GM20431 (cell line): Measurements from ENCODE around the gene TAF8.

ENCODE experiments used
- in situ Hi-C: fragments of 300-500 bp; cut with MseI, MboI; formaldehyde crosslinking; loops from one replicate; pipeline ENCODE4 v1.15.0; 2020; ENCODE audit warnings: low sequenced_read_pairs; ENCODE audit not compliant: unreplicated experiment

TAF8 gene

GRCh38 chr6:42090819-42091717, 40.7 kb downstream of the TAF8 start:
- in situ Hi-C loops = no loop called here

GRCh38 chr6:42091718-42092023, 41.3 kb downstream of the TAF8 start:
- in situ Hi-C loops = no loop called here

DNA sequence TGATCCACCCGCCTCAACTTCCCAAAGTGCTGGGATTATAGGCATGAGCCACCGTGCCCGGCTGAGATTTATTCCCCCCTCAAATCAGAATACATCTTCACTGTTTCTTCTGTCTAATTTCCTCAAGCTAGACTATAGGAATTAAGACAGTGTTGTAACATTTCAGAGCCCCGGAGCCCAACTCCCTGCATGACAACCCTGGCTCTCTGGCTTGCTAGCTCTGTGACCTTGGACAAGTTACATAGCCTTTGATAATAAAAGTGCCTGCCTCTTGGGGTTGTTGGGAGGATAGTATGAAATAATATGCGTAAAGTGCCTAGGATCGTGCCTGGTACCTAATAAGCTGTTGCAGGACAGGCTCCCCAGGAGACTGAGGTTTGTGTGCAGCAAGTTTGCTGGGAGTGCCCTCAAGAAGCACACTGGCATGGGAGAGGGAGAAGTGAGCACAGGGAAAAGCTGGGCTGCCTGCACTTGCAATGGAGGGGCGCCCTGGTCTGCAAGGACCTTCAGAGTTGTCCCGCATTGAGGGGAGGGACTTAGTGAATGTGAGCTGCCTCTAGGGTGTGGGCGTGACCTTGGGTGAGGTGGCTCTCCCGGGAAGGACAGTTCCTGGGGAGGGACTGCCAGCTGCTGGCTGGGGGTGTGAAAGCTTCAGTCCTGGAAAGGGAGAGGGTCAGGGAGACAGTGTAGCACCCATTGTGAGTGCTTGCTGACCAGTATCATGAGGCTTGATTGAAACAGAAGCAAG, 43.4 kb downstream of the TAF8 start:
- in situ Hi-C loops = no loop called here

DNA sequence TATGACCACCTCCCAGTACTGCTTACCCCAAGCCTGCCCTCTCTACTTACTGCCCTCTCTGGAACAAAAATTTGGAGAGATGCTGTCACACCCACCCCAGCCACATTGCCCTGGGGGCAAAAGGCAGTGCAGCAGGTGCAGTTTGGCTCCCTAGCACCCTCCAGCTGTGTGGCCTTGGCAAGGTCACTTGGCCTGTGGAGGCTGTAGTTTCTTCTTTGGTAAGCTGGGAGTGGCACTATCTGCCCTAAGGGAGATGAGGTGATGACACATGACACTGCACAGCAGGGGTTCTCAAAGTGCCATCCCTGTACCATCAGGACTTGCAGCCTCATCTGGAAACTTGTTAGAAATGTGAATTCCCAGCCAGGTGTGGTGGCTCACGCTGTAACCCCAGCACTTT, 44.8 kb downstream of the TAF8 start:
- in situ Hi-C loops = no loop called here

DNA sequence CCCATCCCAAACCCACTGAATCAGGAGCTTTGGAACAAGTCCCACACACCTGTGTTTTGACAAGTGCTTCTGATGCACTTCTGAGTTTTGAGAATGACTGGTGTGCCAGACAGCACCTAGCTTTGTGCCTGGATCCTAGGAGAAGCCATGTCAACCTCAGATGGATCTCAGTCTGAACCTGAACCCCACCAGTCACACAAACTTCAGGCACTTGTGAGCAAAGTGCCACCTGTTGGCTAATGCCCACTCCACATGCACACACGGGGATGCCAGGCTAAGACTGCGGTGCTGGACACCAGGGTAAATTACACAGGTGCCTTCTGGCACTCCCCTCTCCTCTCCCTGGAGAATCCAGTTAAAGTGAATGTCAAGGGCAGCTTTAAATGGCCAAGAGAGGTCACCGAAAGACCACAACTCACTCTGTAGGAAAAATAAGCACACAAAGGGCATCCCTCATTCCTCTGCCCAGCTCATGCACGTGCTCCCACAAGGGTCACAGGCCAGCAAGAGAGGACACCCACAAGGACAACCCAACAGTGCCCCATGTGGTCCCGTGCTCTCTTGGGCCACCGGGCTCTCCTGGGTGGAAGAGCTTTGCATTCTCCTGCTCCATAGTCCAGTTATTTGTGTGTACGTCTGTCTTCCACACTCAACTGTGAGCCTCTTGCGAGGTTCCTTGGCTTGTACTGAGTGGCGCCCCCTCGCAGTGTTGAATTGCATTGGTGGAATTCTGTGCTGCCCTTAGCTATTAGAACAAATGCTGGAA, 45.6 kb downstream of the TAF8 start:
- in situ Hi-C loops = no loop called here

GRCh38 chr6:42099340-42100028, 49.2 kb downstream of the TAF8 start:
- in situ Hi-C loops = no loop called here

- in situ Hi-C loops = no loop called here
Observed at GRCh38 chr6:42100029-42100901, 49.9 kb downstream of the TAF8 start.

DNA sequence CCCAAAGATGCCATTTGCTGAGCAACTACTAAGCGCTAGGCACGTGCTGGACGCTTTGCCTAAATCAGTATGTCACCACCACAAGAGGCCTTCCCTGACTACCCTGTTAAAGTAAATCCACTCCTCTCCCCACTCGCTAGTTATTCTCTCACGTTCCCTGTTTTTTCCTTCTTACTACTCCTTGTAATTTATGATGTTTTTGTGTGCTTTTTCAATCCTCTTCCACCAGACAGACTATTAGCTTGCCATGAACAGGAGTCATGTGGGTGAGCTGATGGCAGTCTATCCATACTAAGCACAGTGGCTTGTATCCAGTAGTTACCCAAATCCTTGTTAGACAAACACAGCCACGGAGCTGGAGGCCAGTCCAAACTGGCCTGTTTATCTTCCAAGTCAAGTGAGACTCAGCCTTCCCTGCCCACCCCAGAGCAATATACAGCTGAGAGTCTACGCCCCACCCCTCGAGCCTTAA, 50.9 kb downstream of the TAF8 start:
- in situ Hi-C loops = no loop called here

- in situ Hi-C loops = no loop called here
Observed at GRCh38 chr6:42103216-42103615, 52.9 kb downstream of the TAF8 start.

GRCh38 chr6:42103753-42104094, 53.4 kb downstream of the TAF8 start:
- in situ Hi-C loops = no loop called here

GRCh38 chr6:42104095-42104803, 53.9 kb downstream of the TAF8 start:
- in situ Hi-C loops = no loop called here

- in situ Hi-C loops = no loop called here
Observed at GRCh38 chr6:42104804-42105125, 54.4 kb downstream of the TAF8 start.

- in situ Hi-C loops = no loop called here
Observed at GRCh38 chr6:42105156-42105648, 54.9 kb downstream of the TAF8 start.

- in situ Hi-C loops = no loop called here
Observed at GRCh38 chr6:42105709-42106108, 55.4 kb downstream of the TAF8 start.

DNA sequence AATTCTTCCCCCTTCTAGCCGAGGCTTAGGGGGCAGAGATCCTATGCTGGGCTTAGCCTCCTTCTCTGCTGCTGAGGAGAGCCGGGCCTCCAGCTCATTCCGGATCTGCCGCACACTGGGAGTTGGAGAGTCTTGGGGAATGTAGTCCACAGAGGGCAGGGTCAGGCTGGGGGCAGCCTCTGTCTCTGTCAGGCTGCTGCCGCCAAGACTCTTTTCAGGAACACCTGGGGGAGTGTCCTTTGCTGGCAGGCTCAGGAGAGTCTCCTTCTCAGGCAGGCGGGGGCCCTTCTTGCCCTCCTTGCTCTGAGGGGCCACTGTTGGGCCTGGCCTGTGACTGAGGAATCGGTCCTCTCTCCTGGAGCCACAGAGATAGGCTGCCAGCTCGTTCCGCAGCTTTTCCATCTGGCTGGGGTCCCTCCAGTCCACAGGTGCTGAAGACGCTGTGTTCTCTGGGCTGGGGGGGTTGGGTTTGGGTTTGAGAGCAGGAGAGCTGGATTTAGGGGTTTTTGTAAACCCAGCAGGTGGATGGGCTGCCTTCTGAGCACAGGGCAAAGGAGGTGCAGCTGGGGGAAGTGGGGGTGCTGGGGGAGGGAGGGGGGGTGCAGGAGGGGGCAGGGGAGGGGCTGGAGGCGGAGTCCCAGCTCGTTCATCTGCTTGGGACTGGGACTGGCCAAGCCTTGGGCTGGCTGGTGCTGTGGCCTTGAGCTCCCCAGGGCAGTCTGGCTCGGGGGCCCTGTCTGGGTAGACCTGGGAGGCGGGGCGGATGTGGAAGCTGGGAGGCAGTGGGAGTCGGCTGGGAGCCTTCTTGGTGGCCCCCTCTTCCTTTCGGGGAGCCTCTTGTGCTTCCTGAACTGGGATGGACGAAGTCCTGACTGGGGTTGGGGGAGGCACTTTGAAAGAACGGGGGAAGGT, 56.0 kb downstream of the TAF8 start:
- in situ Hi-C loops = no loop called here

DNA sequence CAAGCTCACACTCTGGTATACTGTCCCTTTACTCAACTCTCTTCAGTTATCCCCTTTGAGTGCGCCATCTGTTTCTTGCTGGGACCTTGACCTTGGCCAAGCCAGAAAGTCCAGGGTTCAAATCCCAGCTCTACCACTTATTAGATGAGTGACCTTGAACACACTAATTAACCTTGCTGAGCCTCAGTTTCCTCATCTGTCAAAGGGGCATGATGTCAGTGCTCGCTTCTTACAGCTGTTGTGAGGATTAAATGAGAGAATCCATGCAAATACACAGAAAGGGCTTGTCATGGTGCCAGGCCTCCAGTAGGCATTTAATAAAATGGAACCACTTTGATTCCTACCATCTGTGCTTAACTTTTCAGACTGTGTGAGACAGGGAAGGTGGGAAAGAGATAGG, 57.7 kb downstream of the TAF8 start:
- in situ Hi-C loops = no loop called here

GRCh38 chr6:42110683-42111082, 60.4 kb downstream of the TAF8 start:
- in situ Hi-C loops = no loop called here

DNA sequence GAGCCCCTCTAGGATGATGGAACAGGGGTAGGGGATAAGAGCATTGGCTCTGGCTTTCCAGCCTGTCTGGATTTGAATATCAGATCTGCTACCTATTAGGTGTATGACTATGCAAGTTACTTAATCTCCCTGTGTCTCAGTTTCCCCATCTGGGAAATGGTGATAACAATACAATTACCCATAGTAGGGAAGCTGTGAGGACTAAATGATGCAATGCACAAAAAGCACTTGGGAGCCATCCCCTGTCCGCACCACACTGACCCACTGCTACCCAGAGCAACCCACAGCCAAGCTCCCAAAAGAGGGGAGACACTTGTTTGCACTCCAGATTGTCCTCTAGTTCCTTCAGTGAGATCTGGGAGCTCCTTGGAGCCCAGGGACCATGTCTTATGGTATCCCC, 62.0 kb downstream of the TAF8 start:
- in situ Hi-C loops = no loop called here
